HUES64 (cell line): ENCODE results near the gene PLPP2.
A peak's percentile ranks its signal among the peaks of the same experiment; 100 is the strongest.

Experiments used
- H3K27ac ChIP-seq: 2 replicates; pipeline ENCODE4 v1.7.0; 2013; ENCODE audit warnings: low read depth, low read length, inconsistent platforms
- H3K27me3 ChIP-seq: 2 replicates; pipeline ENCODE4 v1.6.1; 2013; ENCODE audit warnings: mild to moderate bottlenecking, low read length; ENCODE audit not compliant: insufficient read depth
- H3K36me3 ChIP-seq: 2 replicates; pipeline ENCODE4 v1.6.1; 2013; ENCODE audit warnings: mild to moderate bottlenecking, low read length; ENCODE audit not compliant: insufficient read depth
- H3K4me1 ChIP-seq: 2 replicates; pipeline ENCODE4 v1.6.1; 2013; ENCODE audit warnings: mild to moderate bottlenecking, low read length, moderate library complexity; ENCODE audit not compliant: insufficient read depth
- H3K4me3 ChIP-seq: 2 replicates; pipeline ENCODE4 v1.5.1; 2013; ENCODE audit warnings: mild to moderate bottlenecking, low read length, moderate library complexity
- H3K9ac ChIP-seq: 2 replicates; pipeline ENCODE4 v1.6.1; 2013; ENCODE audit warnings: mild to moderate bottlenecking, low read depth, low read length
- H3K9me3 ChIP-seq: 2 replicates; pipeline ENCODE4 v1.6.1; 2013; ENCODE audit warnings: low read depth, low read length; ENCODE audit not compliant: insufficient read depth
- WGBS: fragments of 150-250, 120-280 bp; methylation state at CpG from one replicate; pipeline ENCODE4 v1.1.7; 2013; ENCODE audit warnings: missing lambda C conversion rate; 5-methylcytosine and 5-hydroxymethylcytosine counted together

The PLPP2 gene

GRCh38 chr19:306151-306900 lies 15.1 kb upstream of the PLPP2 start:
- WGBS = 95% methylated on average over 50 of the region's 50 CpGs
- no peak overlapping the region for H3K4me3 ChIP-seq
- no peak overlapping the region for H3K9ac ChIP-seq
- H3K9me3 ChIP-seq = no peaks in the 10 kb centered on the region
- H3K27me3 ChIP-seq = no peaks in the 10 kb centered on the region
- no peak overlapping the region for H3K27ac ChIP-seq
- peaks cover 47% of the 10 kb centered on the region for H3K36me3 ChIP-seq
- no peaks in the 10 kb centered on the region for H3K4me1 ChIP-seq

GRCh38 chr19:305240-306150 lies 14.3 kb upstream of the PLPP2 start:
- WGBS = 95% methylated on average over 42 of the region's 43 CpGs
- Histone ChIP-seq H3K9ac (no peak overlapping the region), H3K27me3 (no peaks in the 10 kb centered on the region), H3K4me3 (no peak overlapping the region), H3K4me1 (no peaks in the 10 kb centered on the region), H3K27ac (no peak overlapping the region), H3K36me3 (peaks cover 39% of the 10 kb centered on the region), H3K9me3 (no peaks in the 10 kb centered on the region)

GRCh38 chr19:296476-297225 lies 5.4 kb upstream of the PLPP2 start:
- Histone ChIP-seq H3K36me3 (no peaks in the 10 kb centered on the region), H3K4me1 (peaks cover 12% of the 10 kb centered on the region; the same call in 1 of the 2 replicates), H3K9ac (no peak overlapping the region), H3K27ac (no peak overlapping the region), H3K4me3 (no peak overlapping the region), H3K27me3 (peaks cover 14% of the 10 kb centered on the region), H3K9me3 (no peaks in the 10 kb centered on the region)
- 93% methylated on average over 22 of the region's 22 CpGs for WGBS

- H3K9me3 ChIP-seq = no peaks in the 10 kb centered on the region
- WGBS = 76% methylated on average over 13 of the region's 13 CpGs
- H3K36me3 ChIP-seq = no peaks in the 10 kb centered on the region
- peaks cover 12% of the 10 kb centered on the region; the same call in 1 of the 2 replicates for H3K4me1 ChIP-seq
- no peak overlapping the region for H3K4me3 ChIP-seq
- H3K9ac ChIP-seq = no peak overlapping the region
- peaks cover 14% of the 10 kb centered on the region for H3K27me3 ChIP-seq
- H3K27ac ChIP-seq = no peak overlapping the region; the same call in 1 of the 2 replicates
Observed at GRCh38 chr19:295687-296370, 4.6 kb upstream of the PLPP2 start.

GRCh38 chr19:294946-295686 lies 3.9 kb upstream of the PLPP2 start:
- Histone ChIP-seq H3K27me3 (peaks cover 14% of the 10 kb centered on the region), H3K9ac (no peak overlapping the region), H3K27ac (no peak overlapping the region; the same call in 1 of the 2 replicates), H3K4me3 (peak overlapping the region; percentile 41), H3K9me3 (no peaks in the 10 kb centered on the region), H3K4me1 (peaks cover 12% of the 10 kb centered on the region; the same call in 1 of the 2 replicates), H3K36me3 (no peaks in the 10 kb centered on the region)
- 21% methylated on average over 38 of the region's 38 CpGs for WGBS

GRCh38 chr19:294341-294945 lies 3.2 kb upstream of the PLPP2 start:
- H3K9me3 ChIP-seq = no peaks in the 10 kb centered on the region
- H3K27ac ChIP-seq = no peak overlapping the region
- no peak overlapping the region for H3K9ac ChIP-seq
- no peaks in the 10 kb centered on the region for H3K36me3 ChIP-seq
- peaks cover 14% of the 10 kb centered on the region for H3K27me3 ChIP-seq
- H3K4me3 ChIP-seq = peak overlapping the region; percentile 41
- 48% methylated on average over 29 of the region's 29 CpGs for WGBS
- H3K4me1 ChIP-seq = peaks cover 17% of the 10 kb centered on the region

GRCh38 chr19:293436-294110 lies 2.4 kb upstream of the PLPP2 start:
- H3K4me1 ChIP-seq = peaks cover 26% of the 10 kb centered on the region
- no peak overlapping the region for H3K9ac ChIP-seq
- H3K27me3 ChIP-seq = peaks cover 14% of the 10 kb centered on the region
- no peak overlapping the region for H3K4me3 ChIP-seq
- WGBS = 91% methylated on average over 14 of the region's 14 CpGs
- no peaks in the 10 kb centered on the region for H3K36me3 ChIP-seq
- no peak overlapping the region for H3K27ac ChIP-seq
- no peaks in the 10 kb centered on the region for H3K9me3 ChIP-seq

GRCh38 chr19:292951-293350 lies 1.7 kb upstream of the PLPP2 start:
- 92% methylated on average over 4 of the region's 4 CpGs for WGBS
- peaks cover 14% of the 10 kb centered on the region for H3K27me3 ChIP-seq
- H3K36me3 ChIP-seq = no peaks in the 10 kb centered on the region
- H3K4me1 ChIP-seq = peaks cover 31% of the 10 kb centered on the region
- H3K9ac ChIP-seq = no peak overlapping the region
- H3K9me3 ChIP-seq = no peaks in the 10 kb centered on the region
- H3K4me3 ChIP-seq = no peak overlapping the region
- H3K27ac ChIP-seq = no peak overlapping the region

- Histone ChIP-seq H3K36me3 (peaks cover 2% of the 10 kb centered on the region; the same call in 1 of the 2 replicates), H3K27me3 (peaks cover 14% of the 10 kb centered on the region), H3K27ac (no peak overlapping the region), H3K4me1 (peaks cover 31% of the 10 kb centered on the region), H3K4me3 (no peak overlapping the region), H3K9me3 (no peaks in the 10 kb centered on the region), H3K9ac (no peak overlapping the region)
- 88% methylated on average over 15 of the region's 15 CpGs for WGBS
Observed at GRCh38 chr19:292281-292884, 1.2 kb upstream of the PLPP2 start.
